Chondrocyte (in vitro differentiated cells): ENCODE measurements around the gene NOX3. TPM values are rescaled to one million over a fixed set of nuclear protein-coding genes. Genes with fewer than 3 reads are reported as not detected.

Source experiments
- DNase-seq: peaks from one replicate; pipeline ENCODE4 v3.0.0; 2021; ENCODE audit warnings: mixed read lengths, low spot score
- H3K27ac Mint-ChIP-seq: one replicate; pipeline ENCODE4 v1.8.0; 2021; ENCODE audit warnings: mild to moderate bottlenecking, moderate library complexity, mixed read lengths; ENCODE audit not compliant: unreplicated experiment
- H3K27me3 Mint-ChIP-seq: 2 replicates; pipeline ENCODE4 v1.8.0; 2021; ENCODE audit warnings: low read depth, mixed read lengths
- H3K36me3 Mint-ChIP-seq: 2 replicates; pipeline ENCODE4 v1.8.0; 2021; ENCODE audit warnings: low read depth, mixed read lengths
- H3K4me1 Mint-ChIP-seq: 2 replicates; pipeline ENCODE4 v1.8.0; 2021; ENCODE audit warnings: low read depth, mild to moderate bottlenecking, mixed read lengths
- H3K4me3 Mint-ChIP-seq: one replicate; pipeline ENCODE4 v1.8.0; 2021; ENCODE audit warnings: mild to moderate bottlenecking, moderate library complexity, mixed read lengths; ENCODE audit not compliant: unreplicated experiment
- H3K9me3 Mint-ChIP-seq: 2 replicates; pipeline ENCODE4 v1.8.0; 2021; ENCODE audit warnings: low read depth, mixed read lengths
- CTCF ChIP-seq: fragments of 200-600 bp; sonication (generic); IDR thresholded peaks from 2 replicates; pipeline ENCODE4 v1.5.0; 2021; ENCODE audit warnings: antibody characterized with exemption, mild to moderate bottlenecking, moderate library complexity
- total RNA-seq: library from RNA; stranded (reverse); gene quantifications from 3 replicates; pipeline ENCODE4 v1.2.1, GENCODE V29; 2021

NOX3 gene
- total RNA-seq, 1 donor from 2014 or later: not detected

GRCh38 chr6:155399062-155399744 is 56.4 kb downstream of the NOX3 start:
- no peaks in the 10 kb centered on the region for H3K36me3 Mint-ChIP-seq
- no peak overlapping the region for H3K4me3 Mint-ChIP-seq
- H3K27me3 Mint-ChIP-seq: no peaks in the 10 kb centered on the region
- TF ChIP-seq CTCF: no peak
- no peak overlapping the region for H3K27ac Mint-ChIP-seq
- peaks cover 5% of the 10 kb centered on the region for H3K4me1 Mint-ChIP-seq
- H3K9me3 Mint-ChIP-seq: no peaks in the 10 kb centered on the region
- no peak for DNase-seq

GRCh38 chr6:155398701-155399061 is 57.0 kb downstream of the NOX3 start:
- Mint-ChIP-seq H3K9me3 (no peaks in the 10 kb centered on the region), H3K4me1 (peaks cover 5% of the 10 kb centered on the region), H3K36me3 (no peaks in the 10 kb centered on the region), H3K4me3 (no peak overlapping the region), H3K27me3 (no peaks in the 10 kb centered on the region), H3K27ac (no peak overlapping the region)
- DNase-seq: no peak
- no peak for TF ChIP-seq CTCF

GRCh38 chr6:155398221-155398620 is 57.4 kb downstream of the NOX3 start:
- DNase-seq: no peak
- Mint-ChIP-seq H3K4me3 (no peak overlapping the region), H3K9me3 (no peaks in the 10 kb centered on the region), H3K27ac (no peak overlapping the region), H3K36me3 (no peaks in the 10 kb centered on the region), H3K4me1 (peaks cover 5% of the 10 kb centered on the region), H3K27me3 (no peaks in the 10 kb centered on the region)
- no peak for TF ChIP-seq CTCF

DNA sequence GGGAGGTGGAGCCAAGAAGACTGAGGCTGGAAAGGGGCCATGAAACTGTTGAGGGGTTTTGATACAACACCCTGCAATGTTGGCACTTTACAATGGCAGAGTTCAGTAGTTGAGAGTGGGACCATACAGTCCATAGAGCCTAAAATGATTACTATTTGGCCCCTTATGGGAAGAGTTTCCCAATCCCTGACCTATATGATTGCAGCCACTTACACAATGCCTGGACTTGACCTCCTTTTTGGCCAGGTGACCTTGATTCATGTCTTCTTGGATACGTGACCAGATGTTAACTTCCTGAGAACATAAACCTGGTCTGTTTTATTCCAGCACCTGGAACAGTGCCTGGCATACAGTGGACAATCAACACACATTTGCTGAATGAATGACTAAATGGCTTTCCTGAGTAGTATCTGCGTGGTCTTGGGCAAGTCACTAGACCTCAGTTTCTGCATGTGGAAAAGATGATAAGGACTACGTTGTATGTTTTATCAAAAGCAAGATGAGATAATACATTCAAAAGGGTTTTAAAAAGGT is 58.4 kb downstream of the NOX3 start:
- no peaks in the 10 kb centered on the region for H3K36me3 Mint-ChIP-seq
- no peak overlapping the region for H3K27ac Mint-ChIP-seq
- H3K4me1 Mint-ChIP-seq: peaks cover 5% of the 10 kb centered on the region
- no peak overlapping the region for H3K4me3 Mint-ChIP-seq
- no peak for DNase-seq
- no peaks in the 10 kb centered on the region for H3K9me3 Mint-ChIP-seq
- no peak for TF ChIP-seq CTCF
- H3K27me3 Mint-ChIP-seq: no peaks in the 10 kb centered on the region

DNA sequence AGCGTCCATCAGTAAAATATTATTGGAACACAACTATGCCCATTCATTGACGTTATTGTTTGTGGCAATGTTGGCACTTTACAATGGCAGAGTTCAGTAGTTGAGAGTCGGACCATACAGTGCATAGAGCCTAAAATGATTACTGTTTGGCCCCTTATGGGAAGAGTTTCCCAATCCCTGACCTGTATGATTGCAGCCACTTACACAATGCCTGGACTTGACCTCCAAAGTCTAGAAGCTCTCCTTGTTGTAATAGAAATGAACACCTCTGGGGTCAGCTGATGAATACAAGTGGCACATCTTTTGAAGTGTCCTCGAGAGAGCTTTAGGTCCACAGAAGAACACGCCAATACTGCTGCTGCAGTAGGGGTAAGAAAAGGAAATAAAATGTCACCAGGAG is 59.0 kb downstream of the NOX3 start:
- H3K9me3 Mint-ChIP-seq: no peaks in the 10 kb centered on the region
- no peak overlapping the region for H3K4me3 Mint-ChIP-seq
- no peak for DNase-seq
- no peaks in the 10 kb centered on the region for H3K27me3 Mint-ChIP-seq
- no peak for TF ChIP-seq CTCF
- peaks cover 5% of the 10 kb centered on the region for H3K4me1 Mint-ChIP-seq
- H3K36me3 Mint-ChIP-seq: no peaks in the 10 kb centered on the region
- no peak overlapping the region for H3K27ac Mint-ChIP-seq
